HUES6 (cell line): ENCODE data around the gene ZBTB2.
"Not testable (repeated sequence)": the region's sequence is repeated elsewhere in the genome, so short reads cannot be mapped to it uniquely, and the experiment has no call there.

ENCODE experiments used
- H3K27ac ChIP-seq: 2 replicates; pipeline ENCODE4 v1.7.0; 2013; ENCODE audit warnings: low read depth, mild to moderate bottlenecking, low read length, inconsistent platforms
- H3K27me3 ChIP-seq: 2 replicates; pipeline ENCODE4 v1.6.1; 2013; ENCODE audit warnings: low read length; ENCODE audit not compliant: control insufficient read depth, insufficient read depth
- H3K36me3 ChIP-seq: 2 replicates; pipeline ENCODE4 v1.6.1; 2013; ENCODE audit warnings: low read length; ENCODE audit not compliant: control insufficient read depth, insufficient read depth
- H3K4me1 ChIP-seq: 2 replicates; pipeline ENCODE4 v1.6.1; 2013; ENCODE audit warnings: low read length; ENCODE audit not compliant: control insufficient read depth, insufficient read depth
- H3K4me3 ChIP-seq: 2 replicates; pipeline ENCODE4 v1.5.1; 2013; ENCODE audit warnings: low read depth, low read length
- H3K9ac ChIP-seq: one replicate; pipeline ENCODE4 v1.6.1; 2013; ENCODE audit warnings: mild to moderate bottlenecking, low read length
- H3K9me3 ChIP-seq: 2 replicates; pipeline ENCODE4 v1.6.1; 2013; ENCODE audit warnings: low read depth, low read length; ENCODE audit not compliant: control insufficient read depth, insufficient read depth

ZBTB2 gene

DNA sequence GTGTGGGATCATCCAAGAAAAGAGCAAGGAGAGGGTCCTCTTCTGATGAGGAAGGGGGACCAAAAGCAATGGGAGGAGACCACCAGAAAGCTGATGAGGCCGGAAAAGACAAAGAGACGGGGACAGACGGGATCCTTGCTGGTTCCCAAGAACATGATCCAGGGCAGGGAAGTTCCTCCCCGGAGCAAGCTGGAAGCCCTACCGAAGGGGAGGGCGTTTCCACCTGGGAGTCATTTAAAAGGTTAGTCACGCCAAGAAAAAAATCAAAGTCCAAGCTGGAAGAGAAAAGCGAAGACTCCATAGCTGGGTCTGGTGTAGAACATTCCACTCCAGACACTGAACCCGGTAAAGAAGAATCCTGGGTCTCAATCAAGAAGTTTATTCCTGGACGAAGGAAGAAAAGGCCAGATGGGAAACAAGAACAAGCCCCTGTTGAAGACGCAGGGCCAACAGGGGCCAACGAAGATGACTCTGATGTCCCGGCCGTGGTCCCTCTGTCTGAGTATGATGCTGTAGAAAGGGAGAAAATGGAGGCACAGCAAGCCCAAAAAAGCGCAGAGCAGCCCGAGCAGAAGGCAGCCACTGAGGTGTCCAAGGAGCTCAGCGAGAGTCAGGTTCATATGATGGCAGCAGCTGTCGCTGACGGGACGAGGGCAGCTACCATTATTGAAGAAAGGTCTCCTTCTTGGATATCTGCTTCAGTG is 40.8 kb downstream of the ZBTB2 start:
- Histone ChIP-seq H3K27me3 (no peaks in the 10 kb centered on the region), H3K4me1 (no peaks in the 10 kb centered on the region), H3K9me3 (no peaks in the 10 kb centered on the region), H3K9ac (no peak overlapping the region), H3K36me3 (peaks cover 27% of the 10 kb centered on the region), H3K27ac (no peak overlapping the region), H3K4me3 (no peak overlapping the region)

- Histone ChIP-seq H3K36me3 (peaks cover 27% of the 10 kb centered on the region), H3K27ac (no peak overlapping the region), H3K4me3 (no peak overlapping the region), H3K27me3 (no peaks in the 10 kb centered on the region), H3K9ac (no peak overlapping the region), H3K4me1 (no peaks in the 10 kb centered on the region), H3K9me3 (no peaks in the 10 kb centered on the region)
Observed at GRCh38 chr6:151349651-151350270, 41.6 kb downstream of the ZBTB2 start.

DNA sequence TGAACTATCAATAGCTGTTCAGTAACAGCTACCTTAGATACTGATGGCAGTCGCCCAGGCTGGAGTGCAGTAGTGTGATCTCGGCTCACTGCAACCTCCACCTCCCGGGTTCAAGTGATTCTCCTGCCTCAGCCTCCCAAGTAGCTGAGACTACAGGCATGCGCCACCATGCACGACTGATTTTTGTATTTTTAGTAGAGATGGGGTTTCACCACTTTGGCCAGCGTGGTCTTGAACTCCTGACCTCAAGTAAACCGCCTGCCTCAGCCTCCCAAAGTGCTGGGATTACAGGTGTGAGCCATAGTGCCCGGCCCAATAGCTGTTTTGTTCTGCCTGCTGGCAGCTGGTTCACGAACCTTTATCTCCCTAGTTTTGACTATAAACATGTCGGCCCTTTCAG is 48.6 kb downstream of the ZBTB2 start:
- H3K4me1 ChIP-seq, H3K27ac ChIP-seq, H3K9me3 ChIP-seq, H3K9ac ChIP-seq, H3K27me3 ChIP-seq, H3K4me3 ChIP-seq, H3K36me3 ChIP-seq: not testable (repeated sequence)

GRCh38 chr6:151341476-151342195 is 49.7 kb downstream of the ZBTB2 start:
- Histone ChIP-seq H3K4me1 (no peaks in the 10 kb centered on the region), H3K27me3 (no peaks in the 10 kb centered on the region), H3K9ac (no peak overlapping the region), H3K36me3 (no peaks in the 10 kb centered on the region), H3K9me3 (no peaks in the 10 kb centered on the region), H3K27ac (no peak overlapping the region), H3K4me3 (no peak overlapping the region)

DNA sequence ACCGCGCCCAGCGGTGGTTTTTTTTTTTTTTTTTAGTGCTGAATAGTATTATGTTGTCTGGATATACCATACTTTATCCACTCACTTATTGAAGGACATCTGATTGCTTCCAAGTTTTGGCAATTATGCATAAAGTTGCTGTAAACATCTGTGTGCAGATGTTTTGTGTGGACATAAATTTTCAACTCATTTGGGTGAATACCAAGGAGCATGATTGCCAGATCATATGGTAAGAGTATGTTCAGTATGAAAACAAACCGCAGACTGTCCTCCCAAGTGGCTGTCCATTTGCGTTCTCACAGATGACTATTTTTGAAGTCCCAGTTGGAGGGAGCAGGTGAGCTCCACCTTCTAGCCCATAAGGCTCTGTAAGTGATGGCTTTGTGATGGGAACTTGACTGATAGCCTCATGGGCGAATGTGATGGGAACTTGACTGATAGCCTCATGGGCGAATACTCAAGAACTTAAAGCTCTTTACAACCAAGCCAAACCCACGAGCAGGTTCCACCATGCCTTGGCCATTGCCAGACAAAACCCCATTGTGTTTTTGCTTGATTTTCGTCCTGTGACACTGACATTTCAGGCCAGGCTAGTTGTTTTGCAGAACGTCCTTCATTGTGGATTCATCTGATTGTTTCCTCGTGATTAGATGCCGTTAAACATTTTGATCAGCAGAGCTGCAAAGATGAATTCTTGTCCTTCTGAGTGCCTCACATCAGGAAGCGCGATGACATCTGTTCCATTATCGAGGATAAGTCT is 51.0 kb downstream of the ZBTB2 start:
- no peaks in the 10 kb centered on the region for H3K4me1 ChIP-seq
- no peaks in the 10 kb centered on the region for H3K27me3 ChIP-seq
- H3K9ac ChIP-seq: no peak overlapping the region
- 0 out of 2 replicates have a peak, but pooled peaks cover 3% of the 10 kb centered on the region for H3K9me3 ChIP-seq
- no peak overlapping the region for H3K4me3 ChIP-seq
- H3K27ac ChIP-seq: no peak overlapping the region
- no peaks in the 10 kb centered on the region for H3K36me3 ChIP-seq

DNA sequence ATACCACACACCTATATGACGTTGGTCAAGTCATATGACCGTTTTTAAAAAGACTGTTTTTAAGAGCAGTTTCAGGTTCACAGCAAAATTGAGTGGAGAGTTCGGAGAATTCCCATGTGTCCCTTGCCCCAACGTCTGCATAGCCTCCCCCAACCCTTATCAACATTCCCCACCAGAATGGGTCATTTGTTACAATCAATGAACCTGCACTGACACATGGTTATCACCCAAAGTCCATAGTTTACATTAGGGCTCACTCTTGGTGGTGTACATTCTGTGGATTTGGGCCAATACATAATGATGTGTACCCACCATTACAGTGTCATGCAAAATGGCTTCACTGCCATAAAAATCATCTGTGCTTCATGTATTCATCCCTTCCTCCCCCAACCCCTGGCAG is 52.0 kb downstream of the ZBTB2 start:
- Histone ChIP-seq H3K27me3 (no peaks in the 10 kb centered on the region), H3K36me3 (no peaks in the 10 kb centered on the region), H3K9ac (no peak overlapping the region), H3K27ac (no peak overlapping the region), H3K9me3 (0 out of 2 replicates have a peak, but pooled peaks cover 3% of the 10 kb centered on the region), H3K4me1 (no peaks in the 10 kb centered on the region), H3K4me3 (no peak overlapping the region)

GRCh38 chr6:151338651-151339200 is 52.6 kb downstream of the ZBTB2 start:
- H3K4me1 ChIP-seq: no peaks in the 10 kb centered on the region

GRCh38 chr6:151335930-151336329 is 55.4 kb downstream of the ZBTB2 start:
- H3K27ac ChIP-seq: no peak overlapping the region
- no peaks in the 10 kb centered on the region for H3K4me1 ChIP-seq
- no peak overlapping the region for H3K9ac ChIP-seq
- 0 out of 2 replicates have a peak, but pooled peaks cover 3% of the 10 kb centered on the region for H3K9me3 ChIP-seq
- no peaks in the 10 kb centered on the region for H3K27me3 ChIP-seq
- H3K4me3 ChIP-seq: no peak overlapping the region
- H3K36me3 ChIP-seq: no peaks in the 10 kb centered on the region

More at GRCh38 chr6:151338651-151339200, 52.6 kb downstream of the ZBTB2 start:
- Histone ChIP-seq H3K27me3 (no peaks in the 10 kb centered on the region), H3K36me3 (no peaks in the 10 kb centered on the region), H3K4me3 (no peak overlapping the region), H3K9ac (no peak overlapping the region), H3K9me3 (0 out of 2 replicates have a peak, but pooled peaks cover 3% of the 10 kb centered on the region), H3K27ac (no peak overlapping the region)

DNA sequence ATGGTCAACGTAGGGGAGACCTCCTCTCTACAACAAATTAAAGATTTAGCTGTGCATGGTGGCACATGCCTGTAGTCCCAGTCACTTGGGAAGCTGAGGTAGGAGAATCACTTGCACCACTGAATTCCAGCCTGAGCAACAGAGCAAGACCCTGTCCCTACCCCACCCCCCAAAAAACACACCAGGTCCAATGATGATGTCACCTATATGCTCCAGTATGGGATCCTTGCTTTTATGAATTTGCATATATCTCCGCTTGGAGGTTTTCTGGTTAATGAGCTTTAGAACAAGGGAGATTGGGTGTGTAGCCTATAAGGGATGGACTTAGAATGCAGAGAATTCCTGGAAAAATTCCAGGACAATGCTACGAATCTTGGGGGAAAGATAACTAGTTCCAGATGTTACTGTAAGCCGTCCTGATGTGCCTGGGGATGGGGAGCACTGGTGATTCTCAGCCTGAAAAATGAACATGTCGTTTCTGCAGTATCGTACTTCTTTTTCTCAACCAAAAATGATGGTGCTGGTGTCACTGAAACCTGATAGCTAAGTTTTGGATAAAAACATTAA is 61.1 kb downstream of the ZBTB2 start:
- no peaks in the 10 kb centered on the region for H3K9me3 ChIP-seq
- H3K4me1 ChIP-seq: peaks cover under 1% of the 10 kb centered on the region; the same call in 1 of the 2 replicates
- no peak overlapping the region for H3K9ac ChIP-seq
- no peak overlapping the region for H3K4me3 ChIP-seq
- no peaks in the 10 kb centered on the region for H3K36me3 ChIP-seq
- peaks cover 7% of the 10 kb centered on the region for H3K27me3 ChIP-seq
- no peak overlapping the region for H3K27ac ChIP-seq

GRCh38 chr6:151327101-151327500 is 64.3 kb downstream of the ZBTB2 start:
- no peaks in the 10 kb centered on the region for H3K36me3 ChIP-seq
- no peak overlapping the region for H3K4me3 ChIP-seq
- no peak overlapping the region for H3K27ac ChIP-seq
- H3K27me3 ChIP-seq: peaks cover 12% of the 10 kb centered on the region
- H3K4me1 ChIP-seq: peaks cover 13% of the 10 kb centered on the region
- H3K9me3 ChIP-seq: no peaks in the 10 kb centered on the region
- no peak overlapping the region for H3K9ac ChIP-seq
